ENCODE measurements around the gene ETNPPL.

GRCh38 chr4:108793415-108793814, 30.6 kb upstream of the ETNPPL start:
- TF ChIP-seq ZFX (IDR thresholded peaks at IDR 0.05) (no peak), CTCF (conservative IDR thresholded peaks at IDR 0.05) (no peak)
